ENCODE results near the gene KLKB1.

- TF ChIP-seq CTCF (IDR thresholded peaks at IDR 0.05) = no peak
- no peak for TF ChIP-seq ZFX (IDR thresholded peaks at IDR 0.05; ENCODE audit: borderline replicate concordance)
Observed at GRCh38 chr4:186228514-186228894, 1.2 kb downstream of the KLKB1 start.
